Activated T-helper 1 cell treated with Interleukin-2 at 50 U/mL for 16 hours (primary cell): ENCODE data around the gene PRKCB.

ENCODE experiments used
- DNase-seq: peaks from one replicate; pipeline ENCODE4 v3.0.0-alpha.2; 2020; ENCODE audit warnings: low read depth

Gene PRKCB

GRCh38 chr16:24051125-24051524, 215.3 kb downstream of the PRKCB start:
- DNase-seq: no peak

DNA sequence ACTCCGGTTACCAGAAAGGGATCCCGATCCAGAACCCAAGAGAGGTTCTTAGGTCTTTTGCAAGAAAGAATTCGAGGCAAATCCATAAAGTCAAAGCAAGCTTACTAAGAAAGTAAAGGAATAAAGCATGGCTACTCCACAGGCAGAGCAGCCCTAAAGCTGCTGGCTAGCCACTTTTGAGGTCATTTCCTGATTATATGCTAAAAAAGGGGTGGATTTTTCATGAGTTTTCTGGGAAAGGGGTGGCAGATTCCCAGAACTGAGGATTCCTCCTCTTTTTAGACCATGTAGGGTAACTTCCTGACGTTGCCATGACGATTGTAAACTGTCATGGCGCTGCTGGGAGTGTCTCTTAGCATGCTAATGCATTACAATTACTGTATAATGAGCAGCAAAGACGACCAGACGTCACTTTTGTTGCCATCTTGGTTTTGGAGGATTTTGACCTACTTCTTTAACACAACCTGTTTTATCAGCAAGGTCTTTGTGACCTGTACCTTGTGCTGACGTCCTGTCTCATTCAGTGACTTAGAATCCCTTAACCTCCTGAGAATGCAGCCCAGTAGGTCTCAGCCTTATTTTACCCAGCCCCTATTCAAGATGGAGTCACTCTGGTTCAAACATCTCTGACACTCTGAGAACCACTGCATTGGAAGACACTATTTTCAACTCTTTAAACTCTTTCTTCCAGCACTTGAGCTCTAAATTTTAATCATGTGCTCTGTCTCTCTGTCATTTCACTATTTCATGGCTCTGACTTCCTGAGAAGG, 216.7 kb downstream of the PRKCB start:
- DNase-seq: no peak

DNA sequence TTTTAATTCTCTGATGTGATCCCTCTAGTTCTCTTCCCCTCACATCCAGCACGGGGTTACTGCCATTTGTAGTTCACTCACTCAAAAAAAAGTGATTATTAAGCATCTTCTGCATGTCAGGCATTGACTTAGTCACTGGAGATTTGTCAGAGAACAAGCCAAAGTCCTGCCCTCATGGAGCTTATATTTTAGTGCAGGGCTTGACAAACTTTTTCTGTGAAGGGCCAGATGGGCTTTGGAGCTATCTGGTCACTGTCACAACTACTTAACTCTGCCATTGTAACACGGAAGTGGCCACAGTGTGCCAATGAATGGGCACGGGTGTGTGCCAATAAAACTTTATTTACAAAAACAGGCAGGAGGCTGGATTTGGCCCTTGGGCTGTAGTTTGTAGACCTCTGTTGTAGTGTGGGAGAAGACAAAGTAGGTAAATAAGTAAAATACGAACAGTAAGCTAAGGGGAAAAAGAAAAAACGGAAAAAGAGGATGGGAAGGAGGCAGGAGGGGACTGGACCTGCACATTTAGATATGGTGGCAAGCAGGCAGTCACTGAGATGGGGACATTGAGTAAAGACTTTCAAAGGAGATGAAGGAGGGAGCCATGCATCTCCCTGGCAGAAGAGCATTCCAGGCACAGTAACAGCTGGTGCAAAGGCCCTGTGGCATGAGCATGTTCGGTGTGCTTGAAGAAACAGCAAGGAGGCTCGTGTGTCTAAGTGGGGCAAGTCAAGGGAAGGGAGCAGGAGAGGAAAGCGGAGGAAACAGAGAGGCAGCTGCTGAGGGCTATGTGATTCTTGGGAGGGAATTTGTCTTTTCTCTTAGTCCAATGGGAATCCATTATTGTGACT, 217.5 kb downstream of the PRKCB start:
- no peak for DNase-seq

- no peak for DNase-seq
Observed at GRCh38 chr16:24054741-24055491, 219.1 kb downstream of the PRKCB start.

GRCh38 chr16:24062270-24062817, 226.6 kb downstream of the PRKCB start:
- DNase-seq: no peak

- DNase-seq: no peak
Observed at GRCh38 chr16:24069036-24069590, 233.3 kb downstream of the PRKCB start.

GRCh38 chr16:24070851-24071250, 235.1 kb downstream of the PRKCB start:
- no peak for DNase-seq

- no peak for DNase-seq
Observed at GRCh38 chr16:24071666-24072360, 236.0 kb downstream of the PRKCB start.

DNA sequence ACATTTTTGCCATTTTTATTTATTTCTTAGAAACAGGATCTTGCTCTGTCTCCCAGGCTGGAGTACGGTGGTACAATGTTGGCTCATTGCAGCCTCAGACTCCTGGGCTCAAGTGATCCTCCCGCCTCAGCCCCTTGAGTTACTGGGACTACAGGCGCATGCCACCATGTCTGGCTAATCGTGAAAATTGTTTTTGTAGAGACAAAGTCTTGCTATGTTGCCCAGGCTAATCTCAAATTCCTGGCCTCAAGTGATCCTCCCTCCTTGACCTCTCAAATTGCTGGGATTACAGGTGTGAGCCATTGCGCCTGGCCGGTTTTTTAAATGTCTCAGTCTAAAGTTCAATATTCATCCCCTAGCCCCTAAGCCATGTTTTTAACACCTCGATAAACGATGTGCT, 237.5 kb downstream of the PRKCB start:
- DNase-seq: no peak

DNA sequence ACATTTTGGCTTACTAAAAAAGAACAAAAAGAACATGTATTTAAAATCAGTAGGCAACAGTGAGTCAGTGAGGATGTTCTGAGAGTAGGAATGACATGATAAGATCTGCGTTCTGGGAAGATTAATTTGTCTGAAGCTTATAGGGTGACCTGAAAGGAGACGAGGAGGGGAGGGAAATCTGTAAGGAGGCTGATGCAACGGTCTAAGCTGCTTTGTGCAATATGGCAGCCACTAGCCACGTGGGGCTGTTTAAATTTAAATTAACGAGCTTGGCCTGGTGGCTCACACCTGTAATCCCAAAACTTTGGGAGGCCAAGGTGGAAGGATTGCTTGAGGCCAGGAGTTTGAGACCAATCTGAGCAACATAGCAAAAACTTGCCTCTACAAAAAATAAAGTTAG, 238.8 kb downstream of the PRKCB start:
- DNase-seq: no peak

GRCh38 chr16:24075302-24075701, 239.5 kb downstream of the PRKCB start:
- DNase-seq: no peak

DNA sequence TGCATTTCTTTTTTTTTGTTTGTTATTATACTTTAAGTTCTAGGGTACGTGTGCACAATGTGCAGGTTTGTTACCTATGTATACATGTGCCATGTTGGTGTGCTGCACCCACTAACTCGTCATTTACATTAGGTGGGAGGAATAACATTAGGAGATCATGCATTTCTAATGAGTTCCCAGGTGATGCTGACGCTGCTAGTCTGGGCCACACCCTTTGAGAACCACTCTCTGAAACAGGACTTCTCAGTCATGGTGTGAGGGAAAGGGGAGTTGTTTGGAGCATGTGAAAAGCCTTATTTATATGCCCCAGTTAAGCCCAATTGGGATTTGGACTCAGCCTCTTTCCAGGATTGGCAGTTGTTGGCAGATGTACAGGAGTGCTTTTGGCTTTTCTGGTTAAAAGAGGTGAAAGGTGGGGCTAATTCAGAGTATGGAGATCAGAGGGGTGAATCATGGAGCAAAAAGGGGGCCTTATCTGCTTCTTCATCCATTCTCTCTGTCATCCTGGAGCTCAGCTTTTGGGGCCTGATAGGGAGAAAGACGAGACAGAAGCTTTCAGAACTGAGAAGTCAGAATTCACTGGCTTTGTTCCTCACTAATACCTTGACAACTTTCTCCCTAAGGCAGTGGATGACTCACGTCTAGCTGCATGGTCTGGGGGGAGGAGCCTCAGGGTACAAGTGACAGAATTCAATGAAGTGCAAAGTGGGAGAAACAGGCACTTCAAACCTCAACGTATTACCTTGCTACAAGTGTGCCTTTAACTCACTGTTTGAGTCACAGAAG, 240.3 kb downstream of the PRKCB start:
- DNase-seq: no peak

GRCh38 chr16:24077292-24077691, 241.5 kb downstream of the PRKCB start:
- DNase-seq: no peak

DNA sequence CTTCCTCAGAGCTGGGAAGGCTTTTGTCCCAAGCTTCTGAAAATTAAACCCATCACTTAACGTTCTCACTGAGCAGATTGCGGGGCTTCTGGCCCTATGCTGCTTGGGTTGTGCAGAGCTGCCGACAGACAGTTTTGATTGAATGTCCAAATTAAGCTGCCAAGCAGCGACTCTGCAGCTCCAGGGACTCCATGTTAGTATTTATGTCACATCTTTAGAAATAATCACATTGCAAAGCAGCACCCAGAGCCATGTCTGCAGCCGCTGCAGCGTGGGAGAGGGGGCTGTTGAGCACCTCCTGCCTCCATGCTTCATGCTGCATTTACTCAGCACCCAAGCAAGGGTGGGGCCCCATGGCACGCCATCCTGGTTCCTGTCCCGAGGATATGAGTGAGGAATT, 242.2 kb downstream of the PRKCB start:
- DNase-seq: no peak

- DNase-seq: no peak
Observed at GRCh38 chr16:24085666-24086065, 249.9 kb downstream of the PRKCB start.

GRCh38 chr16:24087891-24088410, 252.2 kb downstream of the PRKCB start:
- DNase-seq: no peak

DNA sequence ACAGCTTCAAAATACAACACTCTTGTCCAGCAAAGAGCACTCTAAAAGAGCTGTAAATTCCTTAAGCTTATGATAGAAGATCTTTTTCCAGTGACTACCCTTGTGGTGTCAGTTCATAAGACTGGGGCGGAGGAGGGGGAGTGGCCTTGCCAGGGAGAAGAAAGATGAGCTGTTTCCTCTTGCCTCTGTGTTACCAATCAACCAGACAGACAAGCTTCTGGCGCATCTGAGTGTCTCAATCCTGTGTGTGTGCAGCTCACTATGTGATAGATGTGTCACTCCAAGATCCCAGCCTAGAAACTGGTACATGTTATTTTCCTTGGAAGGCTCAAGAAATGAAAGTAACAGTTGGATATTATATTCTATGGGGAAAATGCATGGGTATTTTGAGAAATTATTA, 253.0 kb downstream of the PRKCB start:
- no peak for DNase-seq

GRCh38 chr16:24091125-24091524, 255.3 kb downstream of the PRKCB start:
- no peak for DNase-seq

- DNase-seq: no peak
Observed at GRCh38 chr16:24093049-24093448, 257.3 kb downstream of the PRKCB start.

DNA sequence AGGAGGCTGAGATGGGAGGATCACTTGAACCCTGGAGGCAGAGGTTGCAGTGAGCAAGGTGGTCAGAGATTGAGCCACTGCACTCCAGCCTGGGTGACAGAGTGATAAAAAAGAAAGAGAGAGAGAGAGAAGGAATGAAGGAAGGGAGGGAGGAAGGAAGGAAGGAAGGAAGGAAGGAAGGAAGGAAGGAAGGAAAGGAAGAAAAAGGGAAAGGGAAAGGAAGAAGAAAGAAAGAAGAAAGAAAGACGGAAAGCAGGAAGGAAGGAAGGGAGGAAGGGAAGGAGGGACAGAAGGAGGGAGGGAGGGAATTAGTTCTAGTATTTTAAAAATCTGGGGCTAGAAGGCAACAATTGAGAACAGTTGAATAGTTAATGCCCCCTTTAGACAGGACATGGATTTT, 258.9 kb downstream of the PRKCB start:
- DNase-seq: no peak
